ENCODE data around the gene C19orf73.

C19orf73 gene

GRCh38 chr19:49117677-49118564 is 1.0 kb downstream of the C19orf73 start:
- peak overlapping the region; percentile 97 for H3K4me2 ChIP-seq (ENCODE audit: low read depth, low read length, poor library complexity, severe bottlenecking)
- no peaks in the 10 kb centered on the region for H3F3A ChIP-seq (ENCODE audit: low read depth)
- H3K79me2 ChIP-seq (ENCODE audit: insufficient read depth, low read length): no peaks in the 10 kb centered on the region
- no peaks in the 10 kb centered on the region for H3K9me2 ChIP-seq (replicated peaks; ENCODE audit: low read depth, low read length)
- H3K36me3 ChIP-seq (ENCODE audit: insufficient read depth, low read length): no peaks in the 10 kb centered on the region
- H3K4me1 ChIP-seq (ENCODE audit: insufficient read depth, low read length, poor library complexity, severe bottlenecking): peaks cover 21% of the 10 kb centered on the region
- H4K20me1 ChIP-seq (ENCODE audit: insufficient read depth, low read length, poor library complexity, severe bottlenecking): no peaks in the 10 kb centered on the region
- peak overlapping the region; percentile 79 for H3K4me3 ChIP-seq (ENCODE audit: low read length, poor library complexity, severe bottlenecking)
- no peaks in the 10 kb centered on the region for H3K27me3 ChIP-seq (ENCODE audit: insufficient read depth, low read length, poor library complexity, severe bottlenecking)
- TF ChIP-seq CTCF (conservative IDR thresholded peaks at IDR 0.05; ENCODE audit: low read length): no peak
- no peak for TF ChIP-seq EZH2phosphoT487 (IDR thresholded peaks at IDR 0.05; ENCODE audit: borderline replicate concordance)
- peak overlapping the region; percentile 95 for H2AFZ ChIP-seq (ENCODE audit: low read length)
- no peaks in the 10 kb centered on the region for H3K9me3 ChIP-seq (ENCODE audit: insufficient read depth, low read depth, low read length)
- peak overlapping the region; percentile 80 for H3K9ac ChIP-seq (ENCODE audit: low read depth, low read length, poor library complexity, severe bottlenecking)

- no peak for TF ChIP-seq EZH2phosphoT487 (IDR thresholded peaks at IDR 0.05; ENCODE audit: borderline replicate concordance)
- TF ChIP-seq CTCF (conservative IDR thresholded peaks at IDR 0.05; ENCODE audit: low read length): no peak
- Histone ChIP-seq H2AFZ (ENCODE audit: low read length) (no peak overlapping the region), H3K4me3 (ENCODE audit: low read length, poor library complexity, severe bottlenecking) (no peak overlapping the region), H3K4me1 (ENCODE audit: insufficient read depth, low read length, poor library complexity, severe bottlenecking) (peaks cover 21% of the 10 kb centered on the region), H3K9me3 (ENCODE audit: insufficient read depth, low read depth, low read length) (no peaks in the 10 kb centered on the region), H3K4me2 (ENCODE audit: low read depth, low read length, poor library complexity, severe bottlenecking) (no peak overlapping the region), H4K20me1 (ENCODE audit: insufficient read depth, low read length, poor library complexity, severe bottlenecking) (no peaks in the 10 kb centered on the region), H3K79me2 (ENCODE audit: insufficient read depth, low read length) (no peaks in the 10 kb centered on the region), H3K9ac (ENCODE audit: low read depth, low read length, poor library complexity, severe bottlenecking) (no peak overlapping the region), H3F3A (ENCODE audit: low read depth) (no peaks in the 10 kb centered on the region), H3K36me3 (ENCODE audit: insufficient read depth, low read length) (no peaks in the 10 kb centered on the region), H3K27me3 (ENCODE audit: insufficient read depth, low read length, poor library complexity, severe bottlenecking) (no peaks in the 10 kb centered on the region), H3K9me2 (replicated peaks; ENCODE audit: low read depth, low read length) (no peaks in the 10 kb centered on the region)
These were observed 2.4 kb downstream of the C19orf73 start for GRCh38 chr19:49116544-49116943.

- no peaks in the 10 kb centered on the region for H3K9me2 ChIP-seq (replicated peaks; ENCODE audit: low read depth, low read length)
- peak overlapping the region; percentile 66 for H3K9ac ChIP-seq (ENCODE audit: low read depth, low read length, poor library complexity, severe bottlenecking)
- peaks cover 20% of the 10 kb centered on the region for H3K4me1 ChIP-seq (ENCODE audit: insufficient read depth, low read length, poor library complexity, severe bottlenecking)
- H3K9me3 ChIP-seq (ENCODE audit: insufficient read depth, low read depth, low read length): no peaks in the 10 kb centered on the region
- H3F3A ChIP-seq (ENCODE audit: low read depth): peaks cover 7% of the 10 kb centered on the region; the same call in 1 of the 2 replicates
- H3K79me2 ChIP-seq (ENCODE audit: insufficient read depth, low read length): no peaks in the 10 kb centered on the region
- H4K20me1 ChIP-seq (ENCODE audit: insufficient read depth, low read length, poor library complexity, severe bottlenecking): no peaks in the 10 kb centered on the region
- H2AFZ ChIP-seq (ENCODE audit: low read length): peak overlapping the region; percentile 91
- H3K4me2 ChIP-seq (ENCODE audit: low read depth, low read length, poor library complexity, severe bottlenecking): peak overlapping the region; percentile 83
- H3K27me3 ChIP-seq (ENCODE audit: insufficient read depth, low read length, poor library complexity, severe bottlenecking): no peaks in the 10 kb centered on the region
- H3K36me3 ChIP-seq (ENCODE audit: insufficient read depth, low read length): peaks cover 2% of the 10 kb centered on the region; the same call in 1 of the 2 replicates
- TF ChIP-seq EZH2phosphoT487 (IDR thresholded peaks at IDR 0.05; ENCODE audit: borderline replicate concordance): no peak
- peak overlapping the region; percentile 72 for H3K4me3 ChIP-seq (ENCODE audit: low read length, poor library complexity, severe bottlenecking)
These were observed 4.1 kb downstream of the C19orf73 start for GRCh38 chr19:49114630-49115363.

Data from Loucy (cell line).